Measurements from ENCODE around the gene RTN4IP1. TPM values are rescaled to one million over a fixed set of nuclear protein-coding genes. Genes with fewer than 3 reads are reported as not detected.

RTN4IP1 gene, protein sequence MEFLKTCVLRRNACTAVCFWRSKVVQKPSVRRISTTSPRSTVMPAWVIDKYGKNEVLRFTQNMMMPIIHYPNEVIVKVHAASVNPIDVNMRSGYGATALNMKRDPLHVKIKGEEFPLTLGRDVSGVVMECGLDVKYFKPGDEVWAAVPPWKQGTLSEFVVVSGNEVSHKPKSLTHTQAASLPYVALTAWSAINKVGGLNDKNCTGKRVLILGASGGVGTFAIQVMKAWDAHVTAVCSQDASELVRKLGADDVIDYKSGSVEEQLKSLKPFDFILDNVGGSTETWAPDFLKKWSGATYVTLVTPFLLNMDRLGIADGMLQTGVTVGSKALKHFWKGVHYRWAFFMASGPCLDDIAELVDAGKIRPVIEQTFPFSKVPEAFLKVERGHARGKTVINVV
- polyA plus RNA-seq (ENCODE audit: insufficient read length in 3 of 3) = 10 to 100 TPM in 2 of 3 donors, 1 to 10 TPM in 1; 9.9 to 13.6 (median 10.3) TPM

DNA sequence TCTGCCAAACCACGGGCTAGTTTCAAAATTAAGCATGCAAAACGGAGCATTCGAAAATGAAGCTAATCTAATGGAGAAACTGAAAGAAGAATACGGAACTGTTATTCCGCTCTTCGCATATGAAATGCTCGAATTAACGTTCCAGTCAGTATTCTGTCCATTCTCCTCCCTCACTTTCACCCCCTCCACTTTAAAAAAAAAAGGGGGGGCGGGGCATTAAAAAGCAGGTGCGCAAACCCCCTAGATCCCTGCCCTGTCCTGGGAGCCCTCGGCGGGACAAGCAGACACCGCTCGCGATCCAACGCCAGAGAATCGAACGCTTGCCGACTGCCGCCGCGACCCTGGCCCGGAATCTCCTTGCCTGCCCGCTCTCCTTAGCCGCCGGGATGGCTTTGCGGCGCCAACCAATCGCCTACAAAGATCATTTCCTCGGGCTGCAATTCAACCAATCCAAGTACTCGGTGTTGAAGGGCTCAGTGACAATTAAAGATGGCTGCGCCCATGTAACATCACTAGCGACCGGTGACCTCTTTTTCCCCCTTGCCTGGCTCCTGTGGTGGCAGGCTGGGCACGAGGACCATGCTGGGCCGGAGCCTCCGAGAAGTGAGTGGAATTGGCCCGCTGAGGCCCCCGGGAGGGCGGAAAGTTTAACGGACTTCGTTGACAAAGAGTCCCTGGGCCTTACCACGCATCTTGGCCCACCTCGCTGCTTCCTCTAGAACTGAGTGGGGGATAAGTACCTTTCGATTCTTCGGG lies at the start of gene RTN4IP1, which contains the start of gene QRSL1:
Gene RTN4IP1, minus strand, starts transcription at position 396 of the 756 bp plus-strand sequence. CDS start 477 bp downstream, outside the sequence.
Gene QRSL1, plus strand, starts transcription at position 476 of the 756 bp plus-strand sequence. Its CDS starts 104 bp downstream, at position 580.
- DNase-seq (ENCODE audit: low read depth in 3 of 3, low spot score in 2 of 3) = peak; percentile 92 to 95 (median 95)

DNA sequence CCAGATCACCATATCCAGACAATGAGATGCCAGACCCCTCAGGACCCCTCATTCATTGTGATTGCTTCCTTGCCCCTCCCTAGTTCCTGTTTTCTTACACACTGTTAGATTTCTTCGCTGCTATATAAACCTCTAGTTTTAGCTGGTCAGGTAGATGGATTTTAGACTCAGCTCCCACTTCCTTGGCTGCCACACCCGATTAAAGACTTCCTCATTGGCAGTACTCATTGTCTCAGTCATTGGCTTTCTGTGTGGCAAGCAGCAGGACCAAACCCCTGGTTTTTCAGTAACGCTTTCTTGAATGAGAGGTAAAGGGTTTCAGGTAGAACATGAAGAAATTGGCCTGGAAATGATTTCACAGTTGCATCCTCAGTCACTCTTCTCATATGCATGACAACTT lies 48.0 kb upstream of the RTN4IP1 start:
- DNase-seq (ENCODE audit: low read depth in 3 of 3, low spot score in 2 of 3) = no peak

DNA sequence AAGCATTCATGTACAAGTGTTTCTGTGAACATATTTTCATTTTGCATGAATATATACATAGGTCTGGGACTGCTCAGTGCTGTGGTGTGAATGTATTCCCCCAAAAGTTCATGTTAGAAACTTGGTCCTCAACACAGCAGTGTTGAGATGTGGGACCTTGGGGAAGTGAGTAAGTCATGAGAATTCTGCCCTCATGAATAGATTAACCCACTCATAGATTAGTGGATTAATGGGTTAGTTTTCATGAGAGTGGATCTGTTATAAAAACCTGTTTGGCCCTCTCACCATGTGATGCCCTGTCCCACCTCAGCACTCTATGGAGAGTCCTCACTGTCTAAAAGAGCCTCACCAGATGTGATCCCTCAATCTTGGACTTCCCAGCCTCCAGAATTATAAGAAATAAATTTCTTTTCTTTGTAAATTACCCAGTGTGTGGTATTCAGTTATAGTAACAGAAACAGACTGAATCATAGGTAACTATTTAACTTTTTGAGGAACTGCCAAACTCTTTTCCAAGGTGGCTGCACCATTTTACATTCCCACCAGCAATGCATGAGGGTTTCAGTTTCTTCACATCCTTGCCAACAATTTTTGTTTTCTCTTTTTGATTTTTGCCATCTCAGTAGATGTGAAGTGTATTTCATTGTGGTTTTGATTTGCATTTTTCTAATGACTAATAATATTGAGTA lies 45.4 kb upstream of the RTN4IP1 start:
- no peak for DNase-seq (ENCODE audit: low read depth in 3 of 3, low spot score in 2 of 3)

DNA sequence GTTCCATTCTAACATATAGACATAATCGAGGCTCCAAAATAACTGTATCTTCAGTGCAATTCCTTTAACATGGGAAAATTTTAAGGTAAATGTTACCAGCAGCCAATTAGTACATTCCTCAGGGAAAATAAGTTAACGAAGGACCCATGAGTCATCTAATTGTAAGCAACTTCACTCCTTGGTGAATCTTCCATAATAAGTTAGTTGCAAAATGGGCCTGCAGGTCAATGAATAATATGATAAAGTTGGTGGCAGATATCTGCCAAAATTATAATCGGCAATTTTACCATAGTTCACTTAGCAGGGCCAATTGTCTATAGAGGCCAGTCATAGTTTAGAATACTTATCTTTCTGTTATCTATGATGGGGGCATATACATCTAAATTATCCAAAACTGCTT lies 42.4 kb upstream of the RTN4IP1 start:
- no peak for DNase-seq (ENCODE audit: low read depth in 3 of 3, low spot score in 2 of 3)

DNA sequence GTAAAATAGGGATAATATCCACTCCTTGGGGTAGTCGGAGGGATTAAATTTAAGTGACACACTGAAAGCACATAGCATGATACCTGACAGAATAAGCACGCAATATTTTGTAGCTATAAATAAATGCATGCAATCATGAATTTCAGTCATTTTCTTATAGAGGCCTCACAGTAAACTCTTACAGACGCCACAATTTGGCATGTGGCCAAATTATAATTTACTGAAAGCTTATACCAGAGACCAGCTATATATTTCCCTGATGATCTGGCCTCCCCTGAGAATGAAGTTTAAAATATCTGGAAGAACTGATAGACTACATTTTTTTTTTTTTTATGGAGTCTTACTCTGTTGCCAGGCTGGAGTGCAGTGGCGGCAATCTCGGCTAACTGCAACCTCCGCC lies 40.9 kb upstream of the RTN4IP1 start:
- DNase-seq (ENCODE audit: low read depth in 3 of 3, low spot score in 2 of 3) = no peak

DNA sequence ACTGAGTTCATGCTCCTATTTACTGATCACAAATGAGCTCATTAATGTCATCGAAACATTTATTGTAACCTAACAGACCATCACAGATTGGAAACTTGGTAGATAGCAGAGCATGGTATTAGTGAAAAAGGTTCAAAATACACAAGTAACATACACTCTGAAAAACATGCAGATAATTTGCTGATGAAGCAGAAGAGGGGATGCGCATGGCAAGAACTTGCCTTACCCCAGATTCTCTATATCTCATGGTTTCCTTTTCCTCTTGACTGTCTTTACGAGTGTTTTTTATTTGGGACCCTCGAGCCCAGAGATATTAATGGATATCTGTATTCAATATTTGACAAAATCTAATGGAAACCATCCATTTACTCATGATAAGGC lies 37.7 kb upstream of the RTN4IP1 start:
- no peak for DNase-seq (ENCODE audit: low read depth in 3 of 3, low spot score in 2 of 3)

DNA sequence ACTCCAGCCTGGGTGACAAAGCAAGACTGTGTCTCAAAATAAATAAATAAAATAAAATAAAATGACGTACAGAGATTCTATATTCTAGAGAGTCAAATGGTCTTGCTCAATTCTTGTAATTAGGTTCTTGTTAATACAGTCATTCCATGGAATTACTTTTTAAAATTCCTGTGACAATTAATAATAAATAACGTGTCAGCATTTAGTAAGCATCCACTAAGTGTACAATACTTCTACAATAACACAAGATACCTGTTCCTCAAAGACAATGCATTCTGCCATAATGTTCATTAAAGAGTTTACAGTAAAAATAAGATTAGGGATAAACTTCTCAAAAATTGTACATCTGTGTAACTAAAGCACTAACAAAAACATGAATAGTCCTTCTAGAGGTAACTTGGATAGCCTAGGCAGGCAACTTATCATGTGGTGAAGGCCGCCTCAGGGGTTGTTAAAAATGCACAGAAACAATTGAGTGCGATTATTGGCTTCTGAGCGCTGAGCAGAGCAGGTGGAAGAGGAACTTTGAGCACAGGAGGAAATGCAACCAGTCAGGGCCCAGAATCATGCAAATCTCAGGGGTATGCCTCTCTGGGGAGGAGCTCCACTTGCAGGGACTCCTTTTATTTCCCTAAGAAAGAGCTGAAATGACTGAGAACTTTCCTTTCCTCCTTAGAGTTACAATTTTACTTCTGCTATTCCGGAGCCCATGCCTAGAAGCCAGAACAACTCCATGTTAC lies 37.2 kb upstream of the RTN4IP1 start:
- DNase-seq (ENCODE audit: low read depth in 3 of 3, low spot score in 2 of 3) = no peak

DNA sequence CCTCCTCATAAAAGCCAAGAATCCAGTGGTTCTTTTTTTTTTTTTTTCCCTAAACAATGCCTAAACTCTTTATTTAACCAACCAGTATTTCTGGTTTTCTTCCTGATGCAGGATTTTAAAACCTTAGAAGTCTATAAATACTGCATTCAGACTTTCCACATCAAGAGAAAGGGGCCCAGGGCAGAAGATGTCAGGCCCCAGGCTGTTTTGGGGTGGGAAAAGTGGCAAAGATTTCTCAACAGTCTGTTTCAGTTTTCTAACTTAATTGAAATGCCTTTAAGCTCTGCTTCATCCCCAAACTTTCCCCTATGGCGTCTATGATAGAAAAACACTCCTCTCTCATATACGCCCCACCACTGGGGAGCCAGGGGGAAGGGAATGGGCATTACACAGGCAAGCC lies 33.2 kb upstream of the RTN4IP1 start:
- no peak for DNase-seq (ENCODE audit: low read depth in 3 of 3, low spot score in 2 of 3)

DNA sequence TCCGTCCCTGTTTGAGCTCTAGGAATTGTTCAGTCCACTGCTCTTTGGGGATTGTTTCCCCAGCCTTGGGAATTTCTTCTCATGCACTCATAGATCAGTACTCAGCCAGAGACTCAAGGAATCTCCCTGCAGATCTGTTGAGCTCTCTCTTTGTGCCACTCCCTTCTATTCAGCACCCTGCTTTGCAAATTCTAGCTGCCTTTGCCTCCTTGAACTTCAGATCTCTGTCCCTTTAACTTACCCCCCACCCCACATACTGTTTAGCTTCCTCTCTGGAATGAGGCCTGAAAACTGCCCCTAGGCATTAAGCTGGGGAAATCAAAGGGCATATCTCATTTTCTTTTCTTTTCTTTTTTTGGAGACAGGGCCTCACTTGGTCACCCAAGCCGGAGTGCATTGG lies 30.6 kb upstream of the RTN4IP1 start:
- DNase-seq (ENCODE audit: low read depth in 3 of 3, low spot score in 2 of 3) = no peak

DNA sequence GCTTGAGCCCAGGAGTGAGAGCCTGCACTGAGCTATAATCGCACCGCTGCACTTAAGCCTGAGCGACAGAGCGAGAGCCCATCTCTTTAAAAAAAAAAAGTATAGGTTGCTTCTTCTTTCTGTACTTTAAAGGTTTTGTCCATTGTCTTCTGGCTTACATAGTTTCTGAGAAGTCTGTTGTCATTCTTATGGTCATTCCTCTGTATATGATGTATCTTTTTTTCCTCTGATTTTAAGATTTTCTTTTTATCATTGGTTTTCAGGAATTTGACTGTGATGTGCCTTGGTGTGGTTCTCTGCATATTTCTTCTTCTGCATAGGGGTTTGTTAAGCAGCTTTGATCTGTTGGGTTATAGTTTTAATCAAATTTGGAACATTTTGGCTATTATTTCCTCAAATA lies 29.2 kb upstream of the RTN4IP1 start:
- no peak for DNase-seq (ENCODE audit: low read depth in 3 of 3, low spot score in 2 of 3)

DNA sequence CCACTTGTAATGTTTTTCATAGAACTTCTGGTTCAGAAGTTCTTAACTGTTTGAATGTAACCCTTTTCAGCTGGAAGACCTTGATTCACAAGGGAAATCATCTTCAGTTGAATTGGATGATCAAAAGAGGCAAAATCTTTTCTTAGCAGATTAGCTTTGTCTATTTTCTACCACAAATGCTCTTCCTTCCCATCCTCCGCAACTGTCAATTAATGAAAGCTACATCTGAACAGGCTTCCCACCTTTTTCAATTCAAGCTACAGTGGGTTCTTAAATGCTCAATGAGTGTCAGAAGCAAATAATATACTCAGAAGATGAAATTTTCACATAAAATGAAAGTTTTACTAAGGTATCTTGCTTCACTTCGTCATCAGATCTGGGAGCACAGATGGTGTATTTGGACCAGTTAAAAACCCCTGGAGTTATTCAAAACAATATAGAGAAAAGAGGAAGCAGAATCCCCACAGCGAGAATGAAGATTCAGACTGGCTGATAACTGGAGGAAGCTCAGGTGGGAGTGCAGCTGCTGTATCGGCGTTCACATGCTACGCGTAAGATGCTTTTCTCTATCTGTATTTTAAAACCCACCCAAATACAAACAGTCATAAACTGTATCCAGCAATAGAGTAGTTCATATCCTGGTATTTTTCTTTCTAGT lies 19.5 kb upstream of the RTN4IP1 start:
- no peak for DNase-seq (ENCODE audit: low read depth in 3 of 3, low spot score in 2 of 3)

DNA sequence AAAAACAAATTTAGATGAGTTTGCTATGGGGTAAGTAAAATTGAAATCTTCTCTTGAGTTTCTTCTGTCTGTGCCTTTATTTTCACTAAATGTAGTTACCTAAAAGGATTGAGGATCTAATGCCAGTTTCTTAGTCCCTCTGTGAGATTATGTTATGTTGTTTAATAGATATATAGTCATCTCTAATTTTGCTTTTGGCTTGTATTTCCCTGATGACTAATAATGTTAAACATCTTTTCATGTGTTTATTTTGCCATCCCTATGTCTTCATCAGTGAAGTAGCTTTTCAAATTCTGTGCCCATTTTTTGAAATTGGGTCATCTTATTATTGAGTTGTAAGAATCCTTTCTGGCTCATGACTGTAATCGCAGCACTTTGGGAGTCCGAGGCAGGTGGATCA lies 13.8 kb upstream of the RTN4IP1 start:
- no peak for DNase-seq (ENCODE audit: low read depth in 3 of 3, low spot score in 2 of 3)

DNA sequence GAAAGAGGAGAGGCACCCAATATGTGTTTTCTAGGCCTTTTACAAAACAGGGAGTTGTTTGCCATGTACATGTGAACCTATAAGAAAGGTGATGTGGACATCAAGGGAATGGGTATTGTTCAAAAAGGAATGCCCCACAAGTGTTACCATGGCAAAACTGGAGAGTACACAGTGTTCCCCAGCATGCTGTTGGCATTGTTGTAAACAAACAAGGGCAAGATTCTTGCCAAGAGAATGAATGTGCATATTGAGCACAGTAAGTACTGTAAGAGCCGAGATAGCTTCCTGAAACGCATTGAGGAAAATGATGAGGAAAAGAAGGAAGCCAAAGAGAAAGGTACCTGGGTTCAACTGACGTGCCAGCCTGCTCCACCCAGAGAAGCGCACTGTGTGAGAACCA lies 13.2 kb upstream of the RTN4IP1 start:
- DNase-seq (ENCODE audit: low read depth in 3 of 3, low spot score in 2 of 3) = no peak

DNA sequence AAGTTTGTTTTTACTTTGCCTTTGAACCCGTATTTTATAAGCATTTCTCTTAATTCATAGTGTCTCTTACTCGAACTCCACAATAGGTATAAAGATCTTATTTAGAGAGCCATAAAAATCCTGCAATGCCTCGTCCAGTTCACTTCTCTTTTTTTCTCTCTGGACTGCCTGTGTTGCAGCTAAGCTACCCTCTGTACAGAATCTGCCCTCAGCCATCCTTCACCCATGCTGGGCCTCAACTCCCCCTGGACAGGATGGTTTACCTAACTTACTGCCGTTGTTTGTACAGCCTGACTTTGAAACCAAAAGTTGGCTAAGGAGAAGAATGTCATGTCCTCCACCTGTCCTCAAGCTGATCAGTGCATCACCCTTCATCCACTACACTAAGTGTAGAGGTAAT lies 10.5 kb upstream of the RTN4IP1 start:
- no peak for DNase-seq (ENCODE audit: low read depth in 3 of 3, low spot score in 2 of 3)

DNA sequence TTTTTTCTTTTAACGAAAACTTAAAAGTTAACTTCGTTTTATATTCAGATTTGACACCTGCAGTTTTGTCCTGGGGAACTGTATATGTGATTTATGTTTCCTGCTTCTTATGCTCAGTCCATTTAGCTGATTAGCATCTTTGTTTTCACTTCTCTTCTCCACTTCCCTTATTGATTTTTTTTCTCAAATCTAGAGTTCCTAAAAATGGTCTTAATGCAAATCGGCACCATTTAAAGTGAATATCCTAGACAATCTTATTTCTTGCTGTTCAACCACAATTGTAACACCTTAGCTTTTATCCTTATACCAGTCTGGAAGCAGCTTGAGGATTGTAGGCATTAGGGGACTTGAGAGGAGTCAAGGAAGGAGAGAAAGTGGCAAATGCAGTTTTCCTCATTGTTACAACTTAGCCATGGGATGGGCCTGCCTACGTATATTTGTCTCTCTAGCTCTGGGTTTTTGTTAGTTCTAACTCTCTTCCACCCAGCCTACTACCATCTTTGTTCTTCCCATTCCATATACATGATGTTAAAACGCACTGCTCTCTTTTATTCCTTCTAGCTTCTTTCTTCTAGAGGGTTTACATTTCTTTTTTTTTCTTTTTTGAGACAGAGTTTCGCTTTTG lies 8.5 kb upstream of the RTN4IP1 start:
- no peak for DNase-seq (ENCODE audit: low read depth in 3 of 3, low spot score in 2 of 3)

DNA sequence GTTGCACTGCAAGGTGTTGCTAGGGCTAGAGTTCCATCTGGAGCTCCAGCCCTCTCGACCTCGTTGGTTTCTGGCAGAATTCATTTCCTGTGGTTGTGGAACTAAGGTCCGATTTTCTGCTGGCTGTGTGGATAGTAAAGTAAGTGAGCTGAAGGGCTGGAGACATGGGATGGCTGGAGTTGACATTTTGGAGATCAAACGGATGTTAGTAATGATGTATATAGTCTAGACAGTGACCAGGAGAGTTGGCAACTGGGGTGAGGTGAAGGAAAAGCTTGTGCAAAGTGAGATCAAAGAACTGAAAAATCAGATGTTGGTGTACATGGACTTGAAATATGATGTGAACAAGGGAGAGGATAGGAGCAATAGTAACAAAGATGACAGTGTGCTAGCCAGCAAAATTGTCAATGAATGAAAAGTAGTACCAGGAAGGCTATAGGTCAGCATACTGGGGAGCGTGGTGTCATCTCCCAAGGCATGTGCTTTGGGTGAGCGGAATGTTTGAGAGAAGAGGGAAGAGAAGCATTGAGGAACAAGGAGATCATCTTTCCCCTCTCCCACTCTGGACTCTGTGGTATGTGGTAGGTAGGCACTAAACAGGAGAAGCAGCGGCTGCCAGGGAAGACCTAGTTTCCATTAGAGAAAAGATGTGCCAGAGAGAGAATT lies 7.9 kb upstream of the RTN4IP1 start:
- no peak for DNase-seq (ENCODE audit: low read depth in 3 of 3, low spot score in 2 of 3)

DNA sequence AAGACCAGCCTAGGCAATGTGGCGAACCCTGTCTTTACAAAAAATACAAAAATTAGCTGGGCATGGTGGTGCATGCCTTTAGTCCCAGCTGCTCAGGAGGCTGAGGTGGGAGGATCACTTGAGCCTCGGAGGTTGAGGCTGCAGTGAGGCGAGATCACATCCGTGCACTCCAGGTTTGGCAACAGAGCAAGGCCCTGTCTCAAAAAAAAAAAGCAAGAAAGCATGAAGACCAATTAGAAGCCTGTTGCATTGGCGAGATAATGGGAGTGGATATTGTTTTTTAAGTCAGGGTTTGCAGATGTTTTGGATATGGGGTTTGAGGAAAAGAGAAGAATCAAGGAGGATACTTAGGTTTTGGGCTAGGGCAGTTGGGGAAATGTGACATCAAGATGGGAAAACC lies 5.3 kb upstream of the RTN4IP1 start:
- no peak for DNase-seq (ENCODE audit: low read depth in 3 of 3, low spot score in 2 of 3)

DNA sequence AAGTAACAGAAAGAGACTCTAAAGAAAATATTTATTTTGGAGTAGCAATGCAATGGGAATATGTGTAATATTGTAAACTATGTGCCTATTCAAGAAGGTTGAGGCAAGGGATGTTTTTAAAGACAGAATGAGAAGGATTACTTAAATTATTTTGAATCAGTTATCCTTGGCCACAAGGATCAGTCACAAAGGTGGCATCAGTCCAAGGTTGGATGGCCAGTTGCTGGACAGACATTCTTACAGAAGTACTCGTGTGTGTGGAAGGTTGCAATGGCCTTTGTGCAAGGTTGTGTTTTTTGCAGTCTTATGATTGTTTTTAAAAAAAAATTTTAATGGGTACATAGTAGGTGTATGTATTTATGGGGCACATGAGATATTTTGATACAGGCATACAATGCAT lies 2.0 kb upstream of the RTN4IP1 start:
- no peak for DNase-seq (ENCODE audit: low read depth in 3 of 3, low spot score in 2 of 3)

DNA sequence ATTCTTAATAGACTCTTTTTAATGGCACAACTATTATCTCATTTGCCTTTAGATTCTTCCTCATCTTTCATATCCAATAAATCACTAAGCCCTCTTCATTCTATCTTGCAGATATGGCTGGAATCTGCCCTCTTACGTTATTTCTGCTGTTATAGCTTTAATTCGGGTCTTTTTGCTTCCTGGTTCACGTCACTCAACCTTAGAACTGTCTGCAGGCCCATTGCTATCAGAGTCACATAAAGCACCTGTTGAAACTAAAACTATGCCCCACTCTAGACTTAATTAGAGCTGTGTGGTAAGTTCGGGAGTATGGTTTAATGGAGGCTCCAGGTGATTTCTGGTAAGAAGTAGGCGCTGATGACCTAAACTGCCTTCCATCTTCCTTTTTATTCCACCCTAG lies 1.1 kb upstream of the RTN4IP1 start:
- DNase-seq (ENCODE audit: low read depth in 3 of 3, low spot score in 2 of 3) = no peak

Data from right renal cortex interstitium (tissue), 3 donors.